COLO668 (cell line): ENCODE measurements around the gene FGF12.

Source experiments
- DNase-seq: peaks from one replicate; lab custom pipeline; 2025; ENCODE audit not compliant: unreplicated experiment; lab: John Stamatoyannopoulos, UW

The FGF12 gene

GRCh38 chr3:192273697-192274010, 453.7 kb downstream of the FGF12 start:
- no peak for DNase-seq

GRCh38 chr3:192273001-192273696, 454.2 kb downstream of the FGF12 start:
- DNase-seq: no peak

GRCh38 chr3:192262001-192262400, 465.3 kb downstream of the FGF12 start:
- no peak for DNase-seq

- no peak for DNase-seq
Measured at GRCh38 chr3:192261135-192261534, 466.2 kb downstream of the FGF12 start.

- no peak for DNase-seq
Measured at GRCh38 chr3:192260116-192261010, 467.0 kb downstream of the FGF12 start.

- DNase-seq: no peak
Measured at GRCh38 chr3:192259661-192260060, 467.7 kb downstream of the FGF12 start.

- DNase-seq: no peak
Measured at GRCh38 chr3:192258721-192259120, 468.6 kb downstream of the FGF12 start.

GRCh38 chr3:192255839-192256238, 471.5 kb downstream of the FGF12 start:
- DNase-seq: no peak

- DNase-seq: no peak
Measured at GRCh38 chr3:192253138-192253887, 474.0 kb downstream of the FGF12 start.

- no peak for DNase-seq
Measured at GRCh38 chr3:192249516-192249915, 477.8 kb downstream of the FGF12 start.

- DNase-seq: no peak
Measured at GRCh38 chr3:192246847-192247559, 480.3 kb downstream of the FGF12 start.

GRCh38 chr3:192244591-192244990, 482.8 kb downstream of the FGF12 start:
- no peak for DNase-seq

GRCh38 chr3:192239956-192240355, 487.4 kb downstream of the FGF12 start:
- DNase-seq: no peak

GRCh38 chr3:192237992-192238608, 489.2 kb downstream of the FGF12 start:
- DNase-seq: no peak

- DNase-seq: no peak
Measured at GRCh38 chr3:192229866-192230265, 497.5 kb downstream of the FGF12 start.

GRCh38 chr3:192224634-192225155, 502.6 kb downstream of the FGF12 start:
- DNase-seq: no peak

- DNase-seq: no peak
Measured at GRCh38 chr3:192223815-192224214, 503.5 kb downstream of the FGF12 start.

GRCh38 chr3:192220915-192221314, 506.4 kb downstream of the FGF12 start:
- no peak for DNase-seq

- DNase-seq: no peak
Measured at GRCh38 chr3:192219926-192220325, 507.4 kb downstream of the FGF12 start.

GRCh38 chr3:192216067-192216466, 511.3 kb downstream of the FGF12 start:
- DNase-seq: no peak
